B cell (primary cell): ENCODE data around the gene TM4SF5. TPM values are rescaled to one million over a fixed set of nuclear protein-coding genes. Genes with fewer than 3 reads are reported as not detected.

Experiments
- ATAC-seq: fragments of 200-7000 bp; cut with Tn5 transposase; one replicate; pipeline ENCODE4 v1.10.0; 2021; ENCODE audit warnings: low read depth, mild to moderate bottlenecking, moderate number of reproducible peaks, moderate library complexity
- CTCF ChIA-PET: fragments of 350-600 bp; sonication (Branson Sonifier 250); formaldehyde crosslinking; loops from one replicate; lab custom pipeline; 2021; ENCODE audit warnings: antibody characterized with exemption, inconsistent platforms; lab: Charles Lee
- POLR2A ChIA-PET: fragments of 350-600 bp; sonication (Branson Sonifier 250); formaldehyde crosslinking; loops from one replicate; lab custom pipeline; 2021; ENCODE audit warnings: antibody characterized with exemption; lab: Charles Lee
- DNase-seq: peaks from one replicate; pipeline ENCODE4 v3.0.0; 2013
- H2AFZ ChIP-seq: 2 replicates; pipeline ENCODE4 v1.6.1; 2012; ENCODE audit warnings: mild to moderate bottlenecking, low read depth, low read length; ENCODE audit not compliant: insufficient read depth, poor library complexity, severe bottlenecking
- H3K27ac ChIP-seq, 2 donors: 1 replicate in 1 of 2; 2 replicates in 1 of 2; pipeline ENCODE4 v1.5.1; 2012 to 2013; ENCODE audit warnings: low read length in 2 of 2, mild to moderate bottlenecking in 2 of 2, moderate library complexity in 1 of 2
- H3K27me3 ChIP-seq, 4 experiments: fragments of 200-600 bp in 1 of 4; sonication (generic) in 1 of 4; replicated peaks in 1 of 4; 1 replicate in 2 of 4; 2 replicates in 2 of 4; pipeline versions ENCODE4 v1.6.1 to v1.7.0; 2013 to 2016; ENCODE audit warnings: low read length in 3 of 4, mild to moderate bottlenecking in 2 of 4, mixed read lengths in 1 of 4, moderate library complexity in 1 of 4; ENCODE audit not compliant: insufficient read depth in 4 of 4, control insufficient read depth in 3 of 4; ENCODE audit errors: control extremely low read depth in 1 of 4
- H3K36me3 ChIP-seq, 2 experiments: replicated peaks in 1 of 2; 1 replicate in 1 of 2; 2 replicates in 1 of 2; pipeline versions ENCODE4 v1.6.1 to v1.7.1; 2013; ENCODE audit warnings: low read length in 1 of 2; ENCODE audit not compliant: insufficient read depth in 2 of 2, control insufficient read depth in 1 of 2; ENCODE audit errors: control extremely low read depth in 1 of 2, extremely low read depth in 1 of 2
- H3K4me1 ChIP-seq, 2 donors: fragments of 200-600 bp in 1 of 2; sonication (generic) in 1 of 2; 1 replicate in 1 of 2; 2 replicates in 1 of 2; pipeline versions ENCODE4 v1.5.1 to v1.6.1; 2013 to 2017; ENCODE audit warnings: low read length in 2 of 2; ENCODE audit not compliant: control insufficient read depth in 2 of 2, insufficient read depth in 2 of 2
- H3K4me2 ChIP-seq: replicated peaks from 2 replicates; pipeline ENCODE3; 2012; ENCODE audit warnings: mild to moderate bottlenecking, low read depth, low read length; ENCODE audit not compliant: poor library complexity, severe bottlenecking
- H3K4me3 ChIP-seq, 5 experiments: fragments of 200-600 bp in 1 of 5; sonication (generic) in 1 of 5; 1 replicate in 3 of 5; 2 replicates in 2 of 5; pipeline versions ENCODE4 v1.5.1 to v1.7.0; 2011 to 2016; ENCODE audit warnings: low read length in 4 of 5, mild to moderate bottlenecking in 4 of 5, low read depth in 2 of 5, control low read depth in 1 of 5, moderate library complexity in 1 of 5; ENCODE audit not compliant: insufficient read depth in 1 of 5; ENCODE audit errors: control extremely low read depth in 1 of 5, extremely low read depth in 1 of 5
- H3K79me2 ChIP-seq: fragments of 200-600 bp; sonication (generic); one replicate; pipeline ENCODE4 v1.6.0; 2016; ENCODE audit warnings: low read length; ENCODE audit not compliant: control insufficient read depth, insufficient read depth
- H3K9ac ChIP-seq: fragments of 200-600 bp; sonication (generic); 2 replicates; pipeline ENCODE4 v1.6.1; 2017; ENCODE audit warnings: mild to moderate bottlenecking, low read length, moderate library complexity
- H3K9me3 ChIP-seq, 3 donors: one replicate each; pipeline versions ENCODE4 v1.6.1 to v1.7.1; 2013; ENCODE audit warnings: low read length in 2 of 3; ENCODE audit not compliant: control insufficient read depth in 2 of 3, insufficient read depth in 1 of 3; ENCODE audit errors: control extremely low read depth in 1 of 3
- H4K20me1 ChIP-seq: 2 replicates; pipeline ENCODE4 v1.6.0; 2012; ENCODE audit warnings: mild to moderate bottlenecking, low read length; ENCODE audit not compliant: insufficient read depth, control insufficient read depth, poor library complexity, severe bottlenecking
- H3K27ac Mint-ChIP-seq: one replicate; pipeline ENCODE4 v1.8.0; 2021; ENCODE audit warnings: mixed read lengths
- H3K27me3 Mint-ChIP-seq: one replicate; pipeline ENCODE4 v1.8.0; 2021; ENCODE audit warnings: mixed read lengths
- H3K4me1 Mint-ChIP-seq: one replicate; pipeline ENCODE4 v1.8.0; 2021; ENCODE audit warnings: mixed read lengths
- H3K4me3 Mint-ChIP-seq: one replicate; pipeline ENCODE4 v1.8.0; 2021; ENCODE audit warnings: mixed read lengths
- H3K9me3 Mint-ChIP-seq: one replicate; pipeline ENCODE4 v1.8.0; 2022; ENCODE audit warnings: mixed read lengths; ENCODE audit not compliant: insufficient read depth
- EZH2 ChIP-seq: IDR thresholded peaks from 2 replicates; pipeline ENCODE4 v1.6.1; 2012; ENCODE audit warnings: borderline replicate concordance, low read depth, mild to moderate bottlenecking, moderate library complexity, low read length; ENCODE audit not compliant: insufficient read depth, poor library complexity, severe bottlenecking
- WGBS: methylation state at CpG from one replicate; pipeline ENCODE4 v1.1.5; 2013; ENCODE audit warnings: missing lambda C conversion rate; ENCODE audit not compliant: insufficient coverage; 5-methylcytosine and 5-hydroxymethylcytosine counted together
- intact Hi-C: fragments of 100-400 bp; cut with micrococcal nuclease; formaldehyde crosslinking; loops from one replicate; pipeline ENCODE4 v1.10.0; 2022
- polyA plus RNA-seq: library from polyadenylated mRNA; depleted of rRNA; stranded (reverse); fragments of >200 nt; gene quantifications from 2 replicates; pipeline ENCODE4 v1.2.3, GENCODE V29; 2012
- total RNA-seq, 2 donors: library from RNA; stranded (reverse); fragments of 120-200 nt in 1 of 2; gene quantifications; 1 replicate in 1 of 2; 2 replicates in 1 of 2; pipeline versions ENCODE4 v1.2.3 to v1.2.4, GENCODE V29; 2013 to 2022
- TF ChIP-seq, protein P1 (sequence below): fragments of 200-600 bp; IDR thresholded peaks from one replicate; pipeline ENCODE4 v1.8.0; 2022; ENCODE audit warnings: antibody characterized with exemption, mild to moderate bottlenecking

Gene TM4SF5
- total and polyA plus RNA-seq, 2 donors (not counting 1 experiment from before 2014, with no cell fraction given), result not detected

DNA sequence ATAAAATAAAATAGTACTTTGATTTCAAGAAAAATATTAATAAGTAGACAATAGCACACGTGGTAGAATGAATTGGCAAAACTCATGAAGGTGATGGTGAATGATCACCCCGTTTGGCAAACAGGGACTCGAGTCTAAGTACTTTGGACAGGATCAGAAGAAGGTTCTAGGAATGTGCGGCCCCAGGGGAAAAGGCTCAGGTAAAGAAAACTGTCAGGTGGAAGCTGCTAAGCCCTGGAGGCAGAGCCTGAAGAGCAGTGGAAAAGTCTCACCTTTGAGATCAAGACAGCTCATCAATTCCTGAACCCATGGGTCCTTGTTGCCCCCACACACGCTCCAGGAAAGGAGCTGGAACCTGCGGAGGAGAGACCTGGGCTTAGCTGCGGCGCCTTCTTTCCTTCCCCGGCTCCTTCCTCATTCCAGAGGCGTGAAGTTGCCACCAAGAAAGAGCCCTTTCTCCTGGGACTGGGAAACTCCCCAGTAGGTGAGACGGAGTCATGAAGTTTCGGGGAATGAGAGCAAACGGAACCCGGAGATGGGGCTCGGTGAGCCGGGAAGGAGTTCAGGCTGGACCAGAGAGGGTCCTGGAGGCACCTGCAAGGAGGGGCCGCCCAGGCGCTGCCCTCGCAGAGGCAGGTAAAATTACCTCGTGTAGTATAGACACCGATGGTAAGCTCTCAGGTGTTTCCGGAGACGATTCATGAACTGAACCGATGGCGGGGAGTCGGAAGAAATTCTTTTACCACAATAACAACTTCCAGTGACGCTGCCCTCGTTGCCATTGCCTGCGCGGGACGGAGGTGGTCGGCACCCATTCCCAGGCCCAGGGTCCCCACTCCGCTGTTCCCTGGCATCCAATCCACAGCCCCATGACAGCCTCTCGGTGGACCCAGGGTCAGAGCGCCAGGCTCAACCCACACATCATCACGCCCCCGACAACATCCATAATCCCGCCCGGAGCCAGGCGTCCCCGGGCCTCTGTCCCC is 33.3 kb upstream of the TM4SF5 start:
- TF ChIP-seq, protein P1, sequence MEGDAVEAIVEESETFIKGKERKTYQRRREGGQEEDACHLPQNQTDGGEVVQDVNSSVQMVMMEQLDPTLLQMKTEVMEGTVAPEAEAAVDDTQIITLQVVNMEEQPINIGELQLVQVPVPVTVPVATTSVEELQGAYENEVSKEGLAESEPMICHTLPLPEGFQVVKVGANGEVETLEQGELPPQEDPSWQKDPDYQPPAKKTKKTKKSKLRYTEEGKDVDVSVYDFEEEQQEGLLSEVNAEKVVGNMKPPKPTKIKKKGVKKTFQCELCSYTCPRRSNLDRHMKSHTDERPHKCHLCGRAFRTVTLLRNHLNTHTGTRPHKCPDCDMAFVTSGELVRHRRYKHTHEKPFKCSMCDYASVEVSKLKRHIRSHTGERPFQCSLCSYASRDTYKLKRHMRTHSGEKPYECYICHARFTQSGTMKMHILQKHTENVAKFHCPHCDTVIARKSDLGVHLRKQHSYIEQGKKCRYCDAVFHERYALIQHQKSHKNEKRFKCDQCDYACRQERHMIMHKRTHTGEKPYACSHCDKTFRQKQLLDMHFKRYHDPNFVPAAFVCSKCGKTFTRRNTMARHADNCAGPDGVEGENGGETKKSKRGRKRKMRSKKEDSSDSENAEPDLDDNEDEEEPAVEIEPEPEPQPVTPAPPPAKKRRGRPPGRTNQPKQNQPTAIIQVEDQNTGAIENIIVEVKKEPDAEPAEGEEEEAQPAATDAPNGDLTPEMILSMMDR, result no peak
- no peak for TF ChIP-seq EZH2
- Histone ChIP-seq H2AFZ (peak overlapping the region; percentile 77), H3K4me1 (peaks cover 31 to 41% of the 10 kb centered on the region in 2 donors), H3K9me3 (no peaks in the 10 kb centered on the region), H3K4me3 (peak overlapping the region; percentile 38 to 82 (median 70)), H3K27ac (peak overlapping the region; percentile 50 to 74), H3K79me2 (peaks cover 6% of the 10 kb centered on the region), H3K9ac (peak overlapping the region; percentile 76), H3K27me3 (peaks cover 0 to 26% (median 6%) of the 10 kb centered on the region in 4 experiments), H3K36me3 (no peaks in the 10 kb centered on the region), H3K4me2 (peak overlapping the region; percentile 97), H4K20me1 (peaks cover 3% of the 10 kb centered on the region)
- intact Hi-C loops, result loop anchor here (1.0 to 2.0 kb wide), 2 partner anchors 7 to 28 kb away; partner anchors contain the start of genes ARRB2 and MED11
- H3K9me3 Mint-ChIP-seq, result no peaks in the 10 kb centered on the region
- H3K4me1 Mint-ChIP-seq, result peaks cover 42% of the 10 kb centered on the region
- POLR2A ChIA-PET, result interaction anchor here (0.5 to 1.0 kb wide), 2 partner anchors 10 to 29 kb away, joined by 3 to 4 read pairs; no protein-coding TSS in a partner anchor
- WGBS, result 11% methylated on average over 38 of the region's 41 CpGs
- H3K4me3 Mint-ChIP-seq, result peak overlapping the region; percentile 93
- ATAC-seq (peak; percentile 22), DNase-seq (peak; percentile 74)
- H3K27ac Mint-ChIP-seq, result peak overlapping the region; percentile 94
- CTCF ChIA-PET, result interaction anchor here (0.7 to 1.0 kb wide), 2 partner anchors 30 to 52 kb away, joined by 3 to 5 read pairs; no protein-coding TSS in a partner anchor
- H3K27me3 Mint-ChIP-seq, result no peaks in the 10 kb centered on the region
